ENCODE measurements around the gene SLC43A3. TPM values are rescaled to one million over a fixed set of nuclear protein-coding genes. Genes with fewer than 3 reads are reported as not detected.
A peak's percentile ranks its signal among the peaks of the same experiment; 100 is the strongest.

The SLC43A3 gene
- total RNA-seq, 2 donors from 2014 or later = 10.6 to 13.8 TPM

DNA sequence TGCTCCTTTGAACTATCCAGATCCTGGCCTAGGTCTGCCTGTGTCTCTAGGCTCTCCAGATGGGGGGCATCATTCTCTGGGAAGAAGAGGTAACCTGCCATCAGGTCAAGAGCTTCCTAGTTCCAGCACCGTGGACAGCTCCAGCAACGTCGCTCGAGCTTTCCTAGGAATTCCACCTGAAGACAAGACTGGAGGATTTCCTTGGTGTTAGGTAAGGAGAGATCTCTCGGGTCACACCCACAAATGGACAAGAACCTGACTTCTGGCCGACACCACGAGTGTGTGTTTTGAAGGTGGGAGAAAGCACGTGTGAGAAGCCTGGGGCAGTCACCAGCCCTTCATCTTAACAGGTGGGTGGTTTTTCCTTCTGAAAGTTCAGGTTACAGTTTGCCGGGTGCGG, 47.2 kb downstream of the SLC43A3 start:
- WGBS, 2 experiments (ENCODE audit: insufficient coverage in 1 of 2, insufficient read length in 1 of 2) = 31 to 34% methylated on average over 7 to 10 of the region's 10 CpGs
- Histone ChIP-seq H3K4me1 (ENCODE audit: control insufficient read depth, insufficient read depth, low read length) (no peaks in the 10 kb centered on the region), H3K36me3 (ENCODE audit: control insufficient read depth, insufficient read depth, low read length) (no peaks in the 10 kb centered on the region), H3K9me3 (ENCODE audit: control insufficient read depth, low read length) (no peaks in the 10 kb centered on the region), H3K9ac (ENCODE audit: extremely low read depth, low read length, poor library complexity, severe bottlenecking) (no peak overlapping the region), H3K27ac (ENCODE audit: low read depth, low read length) (no peak overlapping the region), H3K4me3 (ENCODE audit: low read length) (no peak overlapping the region), H3K27me3 (ENCODE audit: control insufficient read depth, insufficient read depth, low read length, poor library complexity, severe bottlenecking) (peaks cover 58% of the 10 kb centered on the region)
- no peaks in the 10 kb centered on the region for H3K36me3 Mint-ChIP-seq (ENCODE audit: low read depth)
- H3K4me3 Mint-ChIP-seq = no peak overlapping the region
- H3K27ac Mint-ChIP-seq = no peak overlapping the region
- H3K4me1 Mint-ChIP-seq = no peaks in the 10 kb centered on the region
- H3K9me3 Mint-ChIP-seq = no peaks in the 10 kb centered on the region
- TF ChIP-seq, protein P1, sequence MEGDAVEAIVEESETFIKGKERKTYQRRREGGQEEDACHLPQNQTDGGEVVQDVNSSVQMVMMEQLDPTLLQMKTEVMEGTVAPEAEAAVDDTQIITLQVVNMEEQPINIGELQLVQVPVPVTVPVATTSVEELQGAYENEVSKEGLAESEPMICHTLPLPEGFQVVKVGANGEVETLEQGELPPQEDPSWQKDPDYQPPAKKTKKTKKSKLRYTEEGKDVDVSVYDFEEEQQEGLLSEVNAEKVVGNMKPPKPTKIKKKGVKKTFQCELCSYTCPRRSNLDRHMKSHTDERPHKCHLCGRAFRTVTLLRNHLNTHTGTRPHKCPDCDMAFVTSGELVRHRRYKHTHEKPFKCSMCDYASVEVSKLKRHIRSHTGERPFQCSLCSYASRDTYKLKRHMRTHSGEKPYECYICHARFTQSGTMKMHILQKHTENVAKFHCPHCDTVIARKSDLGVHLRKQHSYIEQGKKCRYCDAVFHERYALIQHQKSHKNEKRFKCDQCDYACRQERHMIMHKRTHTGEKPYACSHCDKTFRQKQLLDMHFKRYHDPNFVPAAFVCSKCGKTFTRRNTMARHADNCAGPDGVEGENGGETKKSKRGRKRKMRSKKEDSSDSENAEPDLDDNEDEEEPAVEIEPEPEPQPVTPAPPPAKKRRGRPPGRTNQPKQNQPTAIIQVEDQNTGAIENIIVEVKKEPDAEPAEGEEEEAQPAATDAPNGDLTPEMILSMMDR (conservative IDR thresholded peaks at IDR 0.05) = no peak
- H3K27me3 Mint-ChIP-seq (ENCODE audit: insufficient read depth) = peaks cover 60% of the 10 kb centered on the region
- DNase-seq = peak; percentile 93

- Mint-ChIP-seq H3K36me3 (ENCODE audit: low read depth) (no peaks in the 10 kb centered on the region), H3K4me1 (no peaks in the 10 kb centered on the region), H3K4me3 (no peak overlapping the region), H3K27ac (no peak overlapping the region), H3K27me3 (ENCODE audit: insufficient read depth) (peaks cover 68% of the 10 kb centered on the region), H3K9me3 (no peaks in the 10 kb centered on the region)
- H3K27me3 ChIP-seq (ENCODE audit: control insufficient read depth, insufficient read depth, low read length, poor library complexity, severe bottlenecking) = peaks cover 54% of the 10 kb centered on the region
- no peak for DNase-seq
- no peak overlapping the region for H3K9ac ChIP-seq (ENCODE audit: extremely low read depth, low read length, poor library complexity, severe bottlenecking)
- H3K9me3 ChIP-seq (ENCODE audit: control insufficient read depth, low read length) = no peaks in the 10 kb centered on the region
- H3K4me3 ChIP-seq (ENCODE audit: low read length) = no peak overlapping the region
- H3K4me1 ChIP-seq (ENCODE audit: control insufficient read depth, insufficient read depth, low read length) = no peaks in the 10 kb centered on the region
- TF ChIP-seq, protein P1 (conservative IDR thresholded peaks at IDR 0.05) = no peak
- no peaks in the 10 kb centered on the region for H3K36me3 ChIP-seq (ENCODE audit: control insufficient read depth, insufficient read depth, low read length)
- no peak overlapping the region for H3K27ac ChIP-seq (ENCODE audit: low read depth, low read length)
Measured at GRCh38 chr11:57378186-57378585, 48.7 kb downstream of the SLC43A3 start.

- H3K36me3 ChIP-seq (ENCODE audit: control insufficient read depth, insufficient read depth, low read length) = no peaks in the 10 kb centered on the region
- Mint-ChIP-seq H3K4me3 (no peak overlapping the region), H3K27me3 (ENCODE audit: insufficient read depth) (peaks cover 69% of the 10 kb centered on the region), H3K4me1 (no peaks in the 10 kb centered on the region), H3K36me3 (ENCODE audit: low read depth) (no peaks in the 10 kb centered on the region), H3K27ac (no peak overlapping the region), H3K9me3 (no peaks in the 10 kb centered on the region)
- WGBS, 2 experiments (ENCODE audit: insufficient coverage in 1 of 2, insufficient read length in 1 of 2) = 77 to 88% methylated on average over 1 to 5 of the region's 5 CpGs
- peaks cover 51% of the 10 kb centered on the region for H3K27me3 ChIP-seq (ENCODE audit: control insufficient read depth, insufficient read depth, low read length, poor library complexity, severe bottlenecking)
- TF ChIP-seq, protein P1 (conservative IDR thresholded peaks at IDR 0.05) = no peak
- no peak overlapping the region for H3K27ac ChIP-seq (ENCODE audit: low read depth, low read length)
- no peaks in the 10 kb centered on the region for H3K9me3 ChIP-seq (ENCODE audit: control insufficient read depth, low read length)
- DNase-seq = no peak
- no peaks in the 10 kb centered on the region for H3K4me1 ChIP-seq (ENCODE audit: control insufficient read depth, insufficient read depth, low read length)
- no peak overlapping the region for H3K9ac ChIP-seq (ENCODE audit: extremely low read depth, low read length, poor library complexity, severe bottlenecking)
- no peak overlapping the region for H3K4me3 ChIP-seq (ENCODE audit: low read length)
Measured at GRCh38 chr11:57377107-57377506, 49.8 kb downstream of the SLC43A3 start.
